GM13976 (cell line): ENCODE results near the gene UNC5B.

Experiments
- DNase-seq: peaks from one replicate; pipeline ENCODE4 v3.0.0; 2012; ENCODE audit warnings: low spot score
- CTCF ChIP-seq: IDR thresholded peaks from 2 replicates; pipeline ENCODE4 v1.5.1; 2012; ENCODE audit warnings: borderline replicate concordance, mild to moderate bottlenecking; ENCODE audit not compliant: insufficient read depth; ENCODE audit errors: extremely low read depth, missing control alignments, control extremely low read depth
- in situ Hi-C: fragments of 300-500 bp; cut with MboI; formaldehyde crosslinking; loops from one replicate; pipeline ENCODE4 v1.12.0; 2022; ENCODE audit warnings: low sequenced_read_pairs, mixed read lengths, inconsistent platforms; ENCODE audit not compliant: unreplicated experiment

Gene UNC5B

GRCh38 chr10:71337219-71337701, 124.9 kb downstream of the UNC5B start:
- DNase-seq = no peak
- no peak for TF ChIP-seq CTCF
- in situ Hi-C loops = no loop called here

GRCh38 chr10:71338728-71339495, 126.5 kb downstream of the UNC5B start:
- TF ChIP-seq CTCF = no peak
- no peak for DNase-seq
- in situ Hi-C loops = no loop called here

GRCh38 chr10:71339796-71340589, 127.6 kb downstream of the UNC5B start:
- in situ Hi-C loops = no loop called here
- no peak for TF ChIP-seq CTCF
- no peak for DNase-seq

GRCh38 chr10:71342573-71343391, 130.4 kb downstream of the UNC5B start:
- no peak for TF ChIP-seq CTCF
- no peak for DNase-seq
- in situ Hi-C loops = no loop called here

GRCh38 chr10:71343392-71343773, 131.0 kb downstream of the UNC5B start:
- in situ Hi-C loops = no loop called here
- no peak for TF ChIP-seq CTCF
- no peak for DNase-seq

- in situ Hi-C loops = no loop called here
- no peak for TF ChIP-seq CTCF
- no peak for DNase-seq
Measured at GRCh38 chr10:71344154-71344925, 132.0 kb downstream of the UNC5B start.
